GM19397 (cell line): ENCODE results near the gene FNDC7.
"Not testable (repeated sequence)": the region's sequence is repeated elsewhere in the genome, so short reads cannot be mapped to it uniquely, and the experiment has no call there.

Source experiments
- ATAC-seq: cut with Tn5 transposase; IDR thresholded peaks from one replicate; pipeline ENCODE4 v1.9.1; 2021; ENCODE audit warnings: mild to moderate bottlenecking, moderate library complexity; ENCODE audit not compliant: unreplicated experiment

FNDC7 gene, protein sequence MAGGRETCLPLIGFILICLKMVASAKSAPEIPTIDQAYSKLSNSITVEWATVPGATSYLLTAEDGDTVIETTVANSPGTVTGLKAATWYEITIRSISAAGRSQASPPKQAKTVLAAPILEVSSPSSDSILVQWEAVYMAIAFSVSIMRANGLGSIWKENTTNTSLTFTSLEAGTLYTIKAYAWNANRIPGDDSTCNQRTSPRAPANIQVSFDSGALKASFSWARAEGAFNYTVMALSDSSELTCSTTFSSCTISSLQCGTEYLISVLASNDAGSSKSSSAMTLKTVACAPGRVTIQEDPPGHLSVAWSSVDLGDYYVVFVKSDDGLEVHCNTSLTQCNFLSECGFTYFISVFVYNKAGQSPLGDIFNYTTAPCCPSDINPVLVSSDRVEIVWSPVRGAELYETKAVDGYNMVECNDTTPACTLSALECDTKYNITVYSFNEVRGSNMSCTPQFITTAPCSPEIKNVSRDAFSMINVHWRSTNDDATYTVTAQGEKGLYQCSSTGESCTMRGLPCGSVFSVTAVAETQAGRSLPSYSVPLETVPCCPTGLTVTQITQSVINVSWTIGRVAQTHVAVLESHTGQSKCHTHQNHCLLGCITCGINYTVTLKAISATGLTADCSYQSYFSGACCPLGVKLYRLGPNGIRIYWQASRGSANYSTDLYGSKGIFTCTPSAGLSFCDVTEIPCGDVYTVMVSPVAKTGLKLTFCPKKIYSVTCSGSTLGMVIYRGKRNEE

GRCh38 chr1:108712606-108713150, at the start of gene FNDC7:
Gene FNDC7, plus strand, starts transcription at chr1:108712908. Its CDS starts 26 bp downstream, at chr1:108712934.
- ATAC-seq = no peak

- no peak for ATAC-seq
These were observed 49.6 kb upstream of the FNDC7 start for GRCh38 chr1:108663074-108663473.

DNA sequence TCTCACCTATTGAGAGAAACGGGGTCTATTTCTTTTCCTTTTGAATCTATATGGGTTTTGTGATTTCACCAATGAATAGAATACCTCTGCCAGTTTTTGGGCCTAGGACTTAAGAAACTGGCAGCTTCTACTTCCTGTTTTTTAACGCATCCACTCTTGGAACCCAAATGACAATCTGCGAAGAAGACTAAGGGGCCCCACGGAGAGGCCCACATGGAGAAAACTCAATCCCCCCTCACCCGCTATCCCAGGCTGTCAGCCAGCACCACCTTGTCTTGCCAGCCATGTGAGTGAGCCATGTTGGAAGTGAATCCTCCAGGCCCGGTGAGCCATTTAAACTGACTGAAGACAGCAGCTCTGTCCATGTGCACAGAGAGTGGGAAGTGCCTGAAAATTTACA, 48.2 kb upstream of the FNDC7 start:
- no peak for ATAC-seq

DNA sequence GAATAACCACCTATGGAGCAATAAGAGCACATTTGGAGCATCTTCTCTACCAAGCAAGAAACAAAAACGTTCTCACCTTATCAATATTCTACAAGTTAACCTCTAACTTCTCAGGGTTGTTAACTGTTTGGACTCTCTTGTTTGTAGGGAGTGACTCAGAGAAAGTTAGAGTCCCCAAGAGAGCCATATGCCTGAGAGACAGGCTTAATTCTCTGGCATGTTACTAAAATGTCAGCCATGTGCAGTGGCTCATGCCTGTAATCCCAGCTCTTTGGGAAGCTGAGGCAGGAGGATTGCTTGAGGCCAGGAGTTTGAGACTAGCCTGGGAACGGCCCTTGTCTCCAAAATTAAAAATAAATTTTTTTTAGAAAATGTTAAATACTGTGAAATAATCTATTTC, 47.6 kb upstream of the FNDC7 start:
- no peak for ATAC-seq

GRCh38 chr1:108665771-108666170, 46.9 kb upstream of the FNDC7 start:
- no peak for ATAC-seq

GRCh38 chr1:108667422-108667821, 45.3 kb upstream of the FNDC7 start:
- ATAC-seq = not testable (repeated sequence)

DNA sequence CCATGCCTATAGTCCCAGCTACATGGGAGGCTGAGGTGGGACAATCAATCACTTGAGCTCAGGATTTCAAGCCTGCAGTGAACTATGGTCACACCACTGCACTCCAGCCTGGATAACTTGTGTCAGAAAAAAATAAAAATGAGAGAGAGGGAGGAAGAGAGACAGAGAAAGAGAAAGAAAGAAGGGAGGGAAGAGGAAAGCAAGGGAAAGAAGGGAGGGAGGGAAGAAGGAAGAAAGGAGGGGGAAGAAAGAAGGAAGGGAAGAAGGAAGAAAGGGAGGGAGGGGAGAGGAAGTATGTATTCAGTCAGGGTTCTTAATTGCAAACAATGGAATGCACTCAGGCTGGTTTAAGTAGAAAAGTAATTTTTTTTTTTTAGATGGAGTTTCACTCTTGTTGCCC, 43.9 kb upstream of the FNDC7 start:
- no peak for ATAC-seq

- no peak for ATAC-seq
These were observed 43.0 kb upstream of the FNDC7 start for GRCh38 chr1:108669679-108670078.

GRCh38 chr1:108670131-108670773, 42.5 kb upstream of the FNDC7 start:
- ATAC-seq = no peak

DNA sequence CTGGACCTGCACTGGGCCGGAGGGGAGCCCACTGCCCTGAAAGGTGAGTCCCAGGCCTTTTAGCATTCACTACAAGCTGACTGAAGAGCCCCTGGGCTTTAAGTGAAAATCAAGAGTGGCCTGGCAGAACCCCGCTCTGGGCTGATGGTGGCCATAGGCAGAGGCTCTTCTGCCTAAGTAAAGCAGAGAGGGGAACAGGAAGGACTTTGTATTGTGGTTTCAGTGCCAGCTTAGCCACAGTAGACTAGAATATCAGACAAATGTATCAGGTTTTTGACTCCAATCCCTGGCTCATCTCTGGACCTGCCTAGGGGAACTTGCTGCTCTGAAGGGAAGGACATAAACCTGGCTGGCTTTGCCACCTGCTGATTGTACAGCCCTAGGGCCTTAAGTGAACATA, 41.6 kb upstream of the FNDC7 start:
- ATAC-seq = no peak

- no peak for ATAC-seq
These were observed 34.0 kb upstream of the FNDC7 start for GRCh38 chr1:108678706-108679105.

GRCh38 chr1:108679586-108680213, 33.0 kb upstream of the FNDC7 start:
- no peak for ATAC-seq

DNA sequence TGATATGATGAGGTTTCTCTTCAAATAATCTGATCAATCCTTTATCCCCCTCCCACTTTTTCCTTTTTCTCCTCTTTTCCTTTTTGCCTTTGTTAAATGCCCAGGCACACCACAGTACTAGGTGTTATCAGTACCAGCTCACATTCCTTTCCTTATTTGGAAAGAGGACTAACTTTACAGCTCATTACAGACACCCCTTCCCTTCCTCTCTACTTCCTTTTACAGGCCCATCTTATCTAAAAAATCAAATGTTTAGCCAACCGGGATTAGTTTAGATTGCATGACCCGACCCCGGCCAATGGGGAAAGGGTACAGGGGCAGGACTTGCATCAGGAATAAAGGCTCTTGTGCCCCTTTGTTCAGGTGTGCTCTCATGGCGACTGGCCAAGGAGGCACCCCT, 31.0 kb upstream of the FNDC7 start:
- ATAC-seq = not testable (repeated sequence)

DNA sequence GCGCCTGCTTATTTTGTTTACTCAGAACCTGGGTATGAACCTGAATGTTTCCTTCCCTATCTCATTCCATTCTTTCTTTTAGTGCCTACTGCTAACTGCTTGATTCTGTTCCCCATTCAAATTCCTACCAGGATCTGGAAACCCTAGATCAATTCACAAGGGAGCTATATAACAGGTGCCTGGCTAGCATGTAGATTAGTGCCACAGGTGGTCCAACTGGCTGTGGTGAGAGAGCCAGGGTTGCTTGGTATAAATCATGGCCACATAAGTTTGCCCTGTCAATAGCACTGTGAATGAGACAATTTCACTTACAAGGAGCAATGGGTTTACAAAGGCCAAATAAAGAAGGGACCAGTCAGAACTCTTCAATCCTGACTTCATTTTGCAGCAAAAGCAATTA, 27.2 kb upstream of the FNDC7 start:
- ATAC-seq = no peak

DNA sequence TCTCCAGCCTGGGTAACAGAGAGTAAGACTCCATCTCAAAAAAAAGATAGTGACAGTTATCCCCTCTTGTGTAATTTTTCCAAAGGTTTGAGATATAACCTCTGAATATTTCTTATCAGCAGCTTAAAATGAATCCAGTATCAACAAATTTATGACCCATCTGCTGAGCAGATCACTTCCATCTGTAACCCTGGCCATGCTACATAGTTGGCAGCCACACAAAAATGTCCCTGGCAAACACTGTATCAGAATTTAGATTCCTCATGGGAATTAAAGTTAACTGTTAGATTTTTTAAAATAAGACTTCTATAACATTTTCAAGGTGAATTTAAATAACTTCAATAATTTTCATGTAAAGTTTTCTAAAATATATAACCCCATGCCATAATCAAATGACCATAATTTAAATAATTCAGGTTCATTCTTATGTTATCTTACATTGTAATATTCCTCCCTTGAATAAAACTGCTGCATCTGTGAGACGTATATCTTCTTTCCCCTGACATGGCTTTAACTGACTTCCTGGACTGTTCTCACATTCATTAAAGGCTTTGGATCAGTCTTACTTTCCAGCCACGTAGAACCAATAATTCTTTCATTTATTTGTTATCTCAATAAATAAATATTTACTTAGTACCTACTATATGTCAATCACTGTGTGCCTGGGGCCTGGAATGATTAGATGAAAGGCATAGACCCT, 25.9 kb upstream of the FNDC7 start:
- no peak for ATAC-seq

DNA sequence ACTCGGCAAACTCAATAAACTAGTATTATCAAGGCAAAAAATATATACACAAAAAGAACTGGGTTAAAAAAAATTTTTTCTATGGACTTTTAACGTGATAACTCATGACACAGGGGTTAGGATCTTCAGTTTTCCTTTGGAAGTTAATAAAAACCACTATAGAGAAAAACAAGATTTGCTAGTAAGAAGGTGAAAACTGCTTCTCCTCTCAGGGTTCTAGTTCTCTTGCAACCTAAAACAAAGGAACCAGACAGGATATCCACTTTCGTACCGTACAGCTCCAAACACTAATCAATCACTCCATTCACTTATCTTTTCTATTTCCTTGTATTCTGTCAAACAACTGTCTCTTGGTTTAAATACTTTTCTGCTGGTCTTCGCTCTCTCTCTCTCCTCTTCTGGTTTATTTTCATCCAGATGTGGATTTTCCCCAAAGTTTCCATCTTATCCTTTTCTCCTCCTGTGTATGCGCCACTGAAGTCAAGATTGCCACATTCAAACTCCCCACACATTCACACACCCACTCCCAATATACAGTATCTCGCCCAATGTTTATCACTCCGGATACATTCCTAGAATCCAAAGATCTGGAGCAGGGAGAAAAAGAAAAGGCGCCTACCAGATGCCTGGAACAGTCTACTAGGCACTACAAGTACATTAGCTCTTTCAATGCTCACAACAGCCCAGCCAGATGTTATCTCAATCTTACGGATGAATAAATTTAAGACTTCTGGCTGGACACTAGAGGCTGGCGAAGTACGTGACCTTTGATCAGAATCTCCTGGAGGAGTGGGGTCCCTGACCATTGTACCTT, 21.4 kb upstream of the FNDC7 start:
- ATAC-seq = no peak

GRCh38 chr1:108691942-108692723, 20.6 kb upstream of the FNDC7 start, which contains the start of gene PRPF38B:
Gene PRPF38B, plus strand, starts transcription at chr1:108692310. Its CDS starts 282 bp downstream, at chr1:108692592.
- peak; percentile 93 for ATAC-seq
